HG03442 (cell line): ENCODE measurements around the gene CMTM8.

Source experiments
- ATAC-seq: cut with Tn5 transposase; IDR thresholded peaks from one replicate; pipeline ENCODE4 v1.9.1; 2021; ENCODE audit warnings: mild to moderate bottlenecking, moderate library complexity; ENCODE audit not compliant: unreplicated experiment

The CMTM8 gene

GRCh38 chr3:32405711-32406323, 167.3 kb downstream of the CMTM8 start:
- ATAC-seq: no peak

DNA sequence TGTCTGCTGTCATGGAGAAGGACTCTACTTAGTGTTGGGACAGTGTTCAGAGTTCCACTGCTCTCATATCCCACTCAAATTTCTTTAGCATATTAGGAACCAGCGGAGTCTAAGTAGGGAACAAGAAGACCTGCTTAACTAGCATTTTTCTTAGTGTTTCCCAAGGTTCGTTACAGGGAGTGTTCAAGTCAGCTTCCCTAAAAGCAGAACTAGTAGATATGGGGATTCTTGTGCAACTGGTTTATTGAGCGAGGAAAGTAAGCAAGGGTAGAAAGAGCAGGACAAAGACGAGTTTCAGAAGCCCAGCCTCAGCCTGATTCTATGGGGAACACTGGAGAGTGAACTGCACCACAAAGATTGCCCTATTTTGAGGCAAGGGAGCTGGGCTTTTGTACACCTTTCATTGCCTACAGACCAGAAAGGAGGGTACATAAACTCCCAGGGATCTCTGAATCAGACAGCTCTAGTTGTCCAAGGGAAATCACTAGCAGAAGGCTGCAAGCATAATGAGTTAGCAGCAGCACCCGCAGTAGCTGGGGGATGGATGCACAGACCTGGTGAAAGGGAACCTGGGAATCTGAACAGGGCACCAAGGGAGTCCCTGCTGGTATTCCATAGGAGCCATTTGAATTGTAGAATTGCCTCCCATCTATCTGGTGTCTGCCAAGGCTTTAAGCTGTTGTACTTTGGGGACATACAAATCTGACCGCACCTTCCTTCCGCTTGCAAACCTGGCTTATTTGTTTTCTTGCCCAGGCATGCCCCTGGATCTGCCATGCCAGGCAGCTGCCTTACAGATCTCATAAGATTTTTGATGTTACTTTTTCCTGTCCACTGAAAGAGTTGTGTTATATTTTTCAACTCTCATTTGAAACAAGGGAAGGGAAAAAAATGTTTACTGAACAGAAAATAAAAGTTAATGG, 168.3 kb downstream of the CMTM8 start:
- ATAC-seq: no peak

DNA sequence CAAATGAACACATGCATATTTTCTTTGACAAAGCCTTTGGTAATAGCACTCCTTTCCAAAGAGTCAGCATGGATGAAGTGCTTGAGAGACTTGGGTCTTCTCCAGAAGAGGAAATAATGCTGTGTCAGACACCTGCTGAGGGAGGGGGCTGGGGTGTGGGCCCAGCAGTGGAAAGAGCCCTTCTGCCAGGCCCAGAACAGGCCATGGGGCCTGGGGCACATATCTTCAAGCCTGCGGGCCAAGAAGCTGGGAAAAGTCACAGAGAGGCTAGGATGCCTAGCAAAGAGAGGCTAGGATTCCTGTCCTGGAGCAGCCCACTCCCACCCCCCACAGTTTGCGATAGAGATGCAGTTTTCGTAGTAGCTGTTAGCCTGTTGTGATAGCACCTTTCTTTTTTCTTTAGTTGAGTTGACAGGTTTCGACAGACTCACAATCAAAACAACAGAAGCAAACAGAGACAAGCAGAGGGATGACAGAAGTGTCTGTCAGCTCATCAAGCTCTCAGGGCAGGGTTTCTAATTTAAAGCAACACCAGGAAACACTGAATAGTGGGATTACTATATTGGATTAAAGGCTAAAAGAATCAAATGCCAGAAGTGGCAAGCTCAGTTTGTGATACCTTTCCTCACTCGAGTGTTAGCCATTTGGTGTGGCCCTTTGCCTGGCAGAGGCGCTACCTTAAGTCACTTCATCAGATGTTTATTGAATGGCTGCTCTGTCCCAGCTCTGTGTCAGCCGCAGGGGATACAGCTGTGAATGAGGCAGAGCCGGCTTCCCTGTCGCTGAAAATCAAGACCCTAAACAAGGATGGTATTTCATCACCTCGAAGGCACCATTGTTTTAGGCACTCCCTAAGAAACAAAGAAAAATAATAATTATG, 172.1 kb downstream of the CMTM8 start:
- ATAC-seq: no peak

DNA sequence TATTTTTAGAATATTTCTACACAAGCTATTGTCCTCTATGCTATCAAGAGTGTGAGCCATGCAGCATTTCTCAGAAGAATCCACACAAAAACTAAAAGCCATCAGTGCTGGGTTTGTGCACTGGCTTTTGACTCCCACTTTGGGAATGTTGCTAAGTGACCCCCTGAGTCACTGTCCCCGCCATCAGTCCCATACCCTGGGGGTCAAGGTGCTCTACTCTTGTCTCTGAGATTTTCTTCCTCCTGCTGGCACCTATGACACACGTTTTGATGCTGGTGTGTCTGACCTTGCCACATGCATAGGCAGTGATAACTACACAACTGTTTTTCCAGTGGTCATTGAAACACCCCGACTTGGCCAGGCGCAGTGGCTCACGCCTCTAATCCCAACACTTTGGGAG, 173.0 kb downstream of the CMTM8 start:
- no peak for ATAC-seq

- ATAC-seq: no peak
Observed at GRCh38 chr3:32412887-32413286, 174.4 kb downstream of the CMTM8 start.

- ATAC-seq: no peak
Observed at GRCh38 chr3:32413845-32414521, 175.5 kb downstream of the CMTM8 start.

DNA sequence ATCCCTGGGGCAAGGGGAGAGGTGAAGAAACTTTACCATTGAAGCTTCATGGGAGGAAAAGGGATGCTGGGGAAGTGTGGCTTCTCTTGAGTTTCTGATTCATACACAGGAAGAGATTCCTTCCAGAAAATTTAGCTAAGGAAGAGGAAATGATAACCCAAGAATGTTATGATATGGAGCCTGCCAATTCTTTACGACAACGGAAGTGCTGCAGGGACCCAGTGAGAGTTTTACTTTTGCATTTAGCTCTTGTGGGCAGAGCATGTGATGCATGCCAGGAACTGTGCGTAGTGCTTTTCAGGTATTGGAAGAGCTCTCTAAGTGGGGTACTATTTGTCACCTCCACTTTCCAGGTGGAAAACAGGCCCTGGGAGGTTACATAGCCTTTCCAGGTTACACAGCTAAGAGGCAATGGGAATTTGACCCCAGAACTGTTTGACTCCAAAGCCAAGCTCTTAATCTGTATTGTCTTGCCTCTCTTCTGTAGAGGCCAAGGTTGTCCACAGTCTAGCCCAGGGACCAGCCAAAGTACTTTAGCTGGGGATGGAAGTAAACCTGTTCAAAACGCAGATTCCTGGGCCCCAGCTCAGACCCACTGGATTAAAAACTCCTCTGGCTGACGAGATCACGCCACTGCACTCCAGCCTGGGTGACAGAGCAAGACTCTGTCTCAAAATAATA, 176.2 kb downstream of the CMTM8 start:
- no peak for ATAC-seq

- ATAC-seq: no peak
Observed at GRCh38 chr3:32419742-32420125, 181.3 kb downstream of the CMTM8 start.
